GM19438 (cell line): ENCODE data around the gene ATP6V1C2.

Experiments
- ATAC-seq: cut with Tn5 transposase; IDR thresholded peaks from one replicate; pipeline ENCODE4 v1.9.1; 2021; ENCODE audit warnings: low read depth; ENCODE audit not compliant: unreplicated experiment

Gene ATP6V1C2

DNA sequence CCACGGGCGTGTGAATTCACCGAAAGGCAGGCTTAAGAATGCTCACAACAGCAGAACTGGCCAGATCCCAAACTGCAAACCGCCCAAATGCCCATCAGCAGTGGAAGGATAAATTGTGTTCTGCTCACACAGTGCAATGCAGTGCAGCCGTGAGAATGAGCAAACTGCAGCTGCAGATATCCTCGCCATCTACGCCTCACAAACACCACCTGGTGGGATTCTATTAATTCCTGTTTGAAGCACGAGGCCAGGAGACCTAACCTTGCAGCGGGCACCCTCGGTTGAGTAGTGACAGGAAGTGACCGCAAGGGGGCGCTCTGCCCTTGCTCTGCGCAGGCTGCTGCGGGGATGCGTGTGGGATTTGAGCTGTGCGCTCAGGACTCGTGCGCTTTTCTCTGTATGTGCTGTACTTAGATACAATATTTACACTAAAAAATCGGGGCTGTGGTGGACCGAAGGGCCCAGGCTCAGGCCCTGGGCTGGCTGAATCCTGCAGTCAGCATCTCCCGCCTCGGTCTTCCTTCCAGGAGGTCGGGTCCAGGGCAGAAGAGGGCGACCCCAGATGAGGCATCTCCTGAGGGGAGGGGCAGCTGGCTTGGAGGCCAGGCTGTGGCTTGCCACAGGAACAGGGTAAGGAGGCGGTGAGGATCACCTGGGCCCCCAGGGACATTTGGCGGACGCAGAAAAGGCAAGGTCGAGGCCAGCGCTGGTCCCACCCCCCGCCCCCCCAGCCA, 110.9 kb downstream of the ATP6V1C2 start:
- ATAC-seq: peak; percentile 79

DNA sequence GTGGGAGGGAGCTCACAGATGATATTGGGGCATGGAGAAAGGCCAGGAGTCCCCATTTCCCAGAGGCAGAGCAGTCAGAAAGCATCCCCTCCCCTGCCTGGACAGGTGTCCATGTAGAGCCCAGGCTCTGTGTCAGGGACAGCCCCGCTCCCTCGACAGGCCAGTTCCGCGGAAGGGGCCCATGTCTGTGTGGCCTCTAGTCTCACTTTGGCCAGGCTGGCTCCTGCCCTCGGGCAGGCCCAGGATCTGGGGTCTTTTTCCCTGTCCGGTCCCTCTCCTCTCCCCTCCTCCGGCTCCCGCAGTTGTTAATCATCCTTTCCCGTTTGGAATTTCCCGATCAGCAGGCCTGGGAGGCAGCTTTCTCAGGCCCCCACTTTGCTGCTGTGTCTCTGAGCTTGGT, 111.6 kb downstream of the ATP6V1C2 start:
- ATAC-seq: no peak

DNA sequence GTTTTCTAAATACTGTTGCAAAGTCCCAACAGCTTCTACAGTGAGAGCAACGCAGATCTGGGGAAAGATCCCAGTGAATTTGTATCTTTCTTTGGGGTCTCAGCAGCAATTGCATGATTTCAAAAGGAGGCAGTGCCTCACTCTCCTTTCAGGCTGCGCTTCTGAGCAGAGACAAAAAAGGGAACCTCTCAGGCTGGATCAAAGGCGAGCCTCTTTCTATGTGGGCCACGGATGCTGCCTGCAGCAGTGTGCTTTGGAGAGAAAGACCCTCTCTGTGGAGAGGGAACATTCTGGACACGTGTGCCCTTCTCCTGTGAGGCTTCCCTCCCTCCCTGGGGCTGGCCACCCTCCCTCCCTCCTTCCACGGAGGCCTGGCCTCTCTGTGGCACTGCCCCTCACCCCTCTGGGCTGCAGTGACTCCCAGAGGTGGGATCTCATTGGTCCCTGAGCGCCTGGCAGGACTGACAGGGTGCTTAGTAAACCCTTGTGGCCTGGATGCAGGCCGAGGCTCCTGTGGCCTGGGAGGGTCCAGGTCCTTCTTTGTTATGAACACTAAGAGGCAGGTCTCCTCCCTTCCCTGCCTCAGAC, 112.7 kb downstream of the ATP6V1C2 start:
- ATAC-seq: no peak
